LNCAP (cell line): ENCODE measurements around the gene ST14.

Source experiments
- CTCF ChIP-seq: fragments of 450-650 bp; IDR thresholded peaks from 2 replicates; pipeline ENCODE4 v1.5.1; 2017; ENCODE audit warnings: mild to moderate bottlenecking

ST14 gene

GRCh38 chr11:130246270-130246669 is 86.7 kb downstream of the ST14 start:
- no peak for TF ChIP-seq CTCF

GRCh38 chr11:130246738-130247137 is 87.2 kb downstream of the ST14 start:
- no peak for TF ChIP-seq CTCF

- TF ChIP-seq CTCF, result no peak
Observed at GRCh38 chr11:130247319-130247718, 87.7 kb downstream of the ST14 start.

- no peak for TF ChIP-seq CTCF
Observed at GRCh38 chr11:130249371-130249770, 89.8 kb downstream of the ST14 start.
